Measurements from ENCODE around the gene PTPRG.

- TF ChIP-seq CTCF (conservative IDR thresholded peaks at IDR 0.05; ENCODE audit: low read depth, low read length) (no peak; the same call in 1 of the 2 replicates), EZH2 (IDR thresholded peaks at IDR 0.05; ENCODE audit: low read length, unreplicated experiment) (no peak)
These were observed 671.7 kb downstream of the PTPRG start for GRCh38 chr3:62233065-62233464.

All from PC-3 (cell line).